Measurements from ENCODE around the gene INAFM1.

Gene INAFM1

GRCh38 chr19:47255879-47256692 lies 18.6 kb upstream of the INAFM1 start, which contains the start of gene CCDC9:
Gene CCDC9 (plus strand): TSS chr19:47256525. CDS start chr19:47258401, 1,876 bp downstream.
- Histone ChIP-seq H2AFZ (ENCODE audit: low read depth) (peak within 1 kb of the TSS; percentile 87), H3K27ac (peak within 1 kb of the TSS; percentile 41)
- TF ChIP-seq CTCF (conservative IDR thresholded peaks at IDR 0.05; ENCODE audit: low read depth, low read length), result no peak

GRCh38 chr19:47256693-47257410 lies 17.8 kb upstream of the INAFM1 start:
- Histone ChIP-seq H3K27me3 (ENCODE audit: insufficient read depth, low read depth) (0 out of 2 replicates have a peak, but pooled peaks cover 3% of the 10 kb centered on the region), H3K4me1 (ENCODE audit: low read depth, poor library complexity, severe bottlenecking) (peaks cover 12% of the 10 kb centered on the region), H2AFZ (ENCODE audit: low read depth) (no peak overlapping the region), H3K4me3 (IDR thresholded peaks at IDR 0.05; ENCODE audit: insufficient read depth, low read depth, low read length) (no peak overlapping the region), H3K79me2 (ENCODE audit: insufficient read depth, low read depth) (0 out of 2 replicates have a peak, but pooled peaks cover 6% of the 10 kb centered on the region), H3K9ac (peak overlapping the region; percentile 44; the same call in 1 of the 2 replicates), H3K27ac (peak overlapping the region; percentile 35), H3K4me2 (no peak overlapping the region), H4K20me1 (ENCODE audit: insufficient read depth) (no peaks in the 10 kb centered on the region), H3K36me3 (ENCODE audit: insufficient read depth) (no peaks in the 10 kb centered on the region)
- no peak for TF ChIP-seq CTCF (conservative IDR thresholded peaks at IDR 0.05; ENCODE audit: low read depth, low read length)

More at GRCh38 chr19:47255879-47256692, 18.6 kb upstream of the INAFM1 start, which contains the start of gene CCDC9:
- H4K20me1 ChIP-seq (ENCODE audit: insufficient read depth), result no peaks in the 10 kb centered on the region
- 0 out of 2 replicates have a peak, but pooled peaks cover 6% of the 10 kb centered on the region for H3K79me2 ChIP-seq (ENCODE audit: insufficient read depth, low read depth)
- peaks cover 11% of the 10 kb centered on the region for H3K4me1 ChIP-seq (ENCODE audit: low read depth, poor library complexity, severe bottlenecking)
- H3K4me2 ChIP-seq, result peak within 1 kb of the TSS; percentile 87
- H3K9ac ChIP-seq, result peak within 1 kb of the TSS; percentile 61; the same call in 1 of the 2 replicates
- H3K36me3 ChIP-seq (ENCODE audit: insufficient read depth), result no peaks in the 10 kb centered on the region
- no peak within 1 kb of the TSS for H3K4me3 ChIP-seq (IDR thresholded peaks at IDR 0.05; ENCODE audit: insufficient read depth, low read depth, low read length)
- 0 out of 2 replicates have a peak, but pooled peaks cover 3% of the 10 kb centered on the region for H3K27me3 ChIP-seq (ENCODE audit: insufficient read depth, low read depth)

- 0 out of 2 replicates have a peak, but pooled peaks cover 3% of the 10 kb centered on the region for H3K27me3 ChIP-seq (ENCODE audit: insufficient read depth, low read depth)
- no peaks in the 10 kb centered on the region for H4K20me1 ChIP-seq (ENCODE audit: insufficient read depth)
- H3K4me1 ChIP-seq (ENCODE audit: low read depth, poor library complexity, severe bottlenecking), result peaks cover 19% of the 10 kb centered on the region
- H3K36me3 ChIP-seq (ENCODE audit: insufficient read depth), result no peaks in the 10 kb centered on the region
- H3K4me3 ChIP-seq (IDR thresholded peaks at IDR 0.05; ENCODE audit: insufficient read depth, low read depth, low read length), result no peak overlapping the region
- H3K9ac ChIP-seq, result peak overlapping the region; percentile 61
- peak overlapping the region; percentile 48 for H2AFZ ChIP-seq (ENCODE audit: low read depth)
- peak overlapping the region; percentile 75 for H3K4me2 ChIP-seq
- no peak for TF ChIP-seq CTCF (conservative IDR thresholded peaks at IDR 0.05; ENCODE audit: low read depth, low read length)
- 0 out of 2 replicates have a peak, but pooled peaks cover 6% of the 10 kb centered on the region for H3K79me2 ChIP-seq (ENCODE audit: insufficient read depth, low read depth)
- H3K27ac ChIP-seq, result peak overlapping the region; percentile 41; the same call in 1 of the 2 replicates
Observed at GRCh38 chr19:47257411-47258169, 17.1 kb upstream of the INAFM1 start.

GRCh38 chr19:47258434-47258833 lies 16.3 kb upstream of the INAFM1 start:
- H4K20me1 ChIP-seq (ENCODE audit: insufficient read depth), result no peaks in the 10 kb centered on the region
- peak overlapping the region; percentile 75 for H3K4me2 ChIP-seq
- no peak overlapping the region for H3K9ac ChIP-seq
- no peak overlapping the region for H2AFZ ChIP-seq (ENCODE audit: low read depth)
- H3K27me3 ChIP-seq (ENCODE audit: insufficient read depth, low read depth), result 0 out of 2 replicates have a peak, but pooled peaks cover 3% of the 10 kb centered on the region
- H3K4me3 ChIP-seq (IDR thresholded peaks at IDR 0.05; ENCODE audit: insufficient read depth, low read depth, low read length), result no peak overlapping the region
- H3K36me3 ChIP-seq (ENCODE audit: insufficient read depth), result no peaks in the 10 kb centered on the region
- TF ChIP-seq CTCF (conservative IDR thresholded peaks at IDR 0.05; ENCODE audit: low read depth, low read length), result no peak
- H3K79me2 ChIP-seq (ENCODE audit: insufficient read depth, low read depth), result 0 out of 2 replicates have a peak, but pooled peaks cover 6% of the 10 kb centered on the region
- H3K4me1 ChIP-seq (ENCODE audit: low read depth, poor library complexity, severe bottlenecking), result peaks cover 28% of the 10 kb centered on the region
- no peak overlapping the region for H3K27ac ChIP-seq
